HG03460 (cell line): ENCODE measurements around the gene IRF4.

ENCODE experiments used
- ATAC-seq: cut with Tn5 transposase; IDR thresholded peaks from one replicate; pipeline ENCODE4 v1.9.1; 2021; ENCODE audit not compliant: unreplicated experiment

The IRF4 gene

GRCh38 chr6:379410-380181 lies 12.0 kb upstream of the IRF4 start:
- peak; percentile 54 for ATAC-seq

GRCh38 chr6:380234-381218 lies 11.0 kb upstream of the IRF4 start:
- no peak for ATAC-seq

GRCh38 chr6:381742-382461 lies 9.7 kb upstream of the IRF4 start:
- no peak for ATAC-seq

GRCh38 chr6:382883-383810 lies 8.4 kb upstream of the IRF4 start:
- no peak for ATAC-seq

- no peak for ATAC-seq
Measured at GRCh38 chr6:383856-384255, 7.7 kb upstream of the IRF4 start.

- ATAC-seq, result no peak
Measured at GRCh38 chr6:384898-385297, 6.7 kb upstream of the IRF4 start.

GRCh38 chr6:385614-386013 lies 5.9 kb upstream of the IRF4 start:
- ATAC-seq, result no peak

GRCh38 chr6:386688-387266 lies 4.8 kb upstream of the IRF4 start:
- no peak for ATAC-seq

- ATAC-seq, result no peak
Measured at GRCh38 chr6:387293-387741, 4.2 kb upstream of the IRF4 start.

GRCh38 chr6:388202-388903 lies 3.2 kb upstream of the IRF4 start:
- ATAC-seq, result no peak

GRCh38 chr6:389143-389542 lies 2.4 kb upstream of the IRF4 start:
- ATAC-seq, result no peak

GRCh38 chr6:389622-390021 lies 1.9 kb upstream of the IRF4 start:
- peak; percentile 39 for ATAC-seq

GRCh38 chr6:390914-391558 lies 516 bp upstream of the IRF4 start:
- peak; percentile 10 for ATAC-seq

- no peak for ATAC-seq
Measured at GRCh38 chr6:392441-393390, 1.2 kb downstream of the IRF4 start.

GRCh38 chr6:393391-394221 lies 2.1 kb downstream of the IRF4 start:
- ATAC-seq, result no peak

- no peak for ATAC-seq
Measured at GRCh38 chr6:394641-395289, 3.2 kb downstream of the IRF4 start.
